OCI-LY7 (cell line): Measurements from ENCODE around the gene PRRX1. TPM values are rescaled to one million over a fixed set of nuclear protein-coding genes. Genes with fewer than 3 reads are reported as not detected.

Source experiments
- BruUV-seq: library from RNA; stranded (reverse); fragments of 400-500 nt; replicated peaks from 2 replicates; lab custom pipeline; 2021; lab: Mats Ljungman, UMichigan
- CTCF ChIA-PET: fragments of 300-600 bp; sonication (Branson Sonifier 250); formaldehyde crosslinking; loops from one replicate; lab custom pipeline; 2022; ENCODE audit warnings: antibody characterized with exemption; ENCODE audit not compliant: unreplicated experiment; lab: Charles Lee
- POLR2A ChIA-PET: fragments of 300-600 bp; sonication (Branson Sonifier 250); formaldehyde crosslinking; loops from one replicate; lab custom pipeline; 2022; ENCODE audit warnings: antibody characterized with exemption; lab: Charles Lee
- DNase-seq: peaks from one replicate; pipeline ENCODE4 v3.0.0-alpha.2; 2015; ENCODE audit warnings: low spot score
- H2AFZ ChIP-seq: fragments of 200-600 bp; sonication (generic), shearing (Covaris generic); 2 replicates; pipeline ENCODE4 v1.6.1; 2014; ENCODE audit warnings: mild to moderate bottlenecking, antibody characterized with exemption, low read length, moderate library complexity
- H3K27ac ChIP-seq: fragments of 200-600 bp; sonication (generic); 2 replicates; pipeline ENCODE4 v1.5.1; 2014; ENCODE audit warnings: mixed run types, low read depth, mild to moderate bottlenecking, moderate library complexity, low read length, inconsistent platforms; ENCODE audit not compliant: poor library complexity, severe bottlenecking
- H3K36me3 ChIP-seq: fragments of 200-600 bp; sonication (generic); 2 replicates; pipeline ENCODE4 v1.6.1; 2014; ENCODE audit warnings: mild to moderate bottlenecking, antibody characterized with exemption, low read length, moderate library complexity, mixed read lengths; ENCODE audit not compliant: insufficient read depth
- H3K4me1 ChIP-seq: fragments of 200-600 bp; sonication (generic); 2 replicates; pipeline ENCODE4 v1.5.1; 2014; ENCODE audit warnings: mild to moderate bottlenecking, low read length; ENCODE audit not compliant: insufficient read depth, poor library complexity, severe bottlenecking
- H3K4me2 ChIP-seq: fragments of 200-600 bp; sonication (generic); 2 replicates; pipeline ENCODE4 v1.6.1; 2014; ENCODE audit warnings: mild to moderate bottlenecking, low read length
- H3K4me3 ChIP-seq: fragments of 200-600 bp; sonication (generic); 2 replicates; pipeline ENCODE4 v1.5.1; 2014; ENCODE audit warnings: mild to moderate bottlenecking, low read depth, low read length; ENCODE audit not compliant: poor library complexity, severe bottlenecking
- H3K79me2 ChIP-seq: fragments of 200-600 bp; sonication (generic); 2 replicates; pipeline ENCODE4 v1.6.1; 2016; ENCODE audit warnings: low read depth, mild to moderate bottlenecking, low read length, moderate library complexity, mixed read lengths; ENCODE audit not compliant: insufficient read depth
- H3K9me2 ChIP-seq: fragments of 200-600 bp; sonication (generic); 2 replicates; pipeline ENCODE4 v1.6.1; 2016; ENCODE audit warnings: mild to moderate bottlenecking, low read length, mixed read lengths; ENCODE audit not compliant: insufficient read depth
- H3K9me3 ChIP-seq: fragments of 200-600 bp; sonication (generic); 2 replicates; pipeline ENCODE4 v1.6.1; 2014; ENCODE audit warnings: mild to moderate bottlenecking, mixed run types, low read length, mixed read lengths
- H4K20me1 ChIP-seq: fragments of 200-600 bp; sonication (generic); 2 replicates; pipeline ENCODE4 v1.6.1; 2014; ENCODE audit warnings: mild to moderate bottlenecking, antibody characterized with exemption, low read length, moderate library complexity, mixed read lengths; ENCODE audit not compliant: insufficient read depth
- CTCF ChIP-seq: fragments of 200-600 bp; sonication (generic); conservative IDR thresholded peaks from 2 replicates; pipeline ENCODE4 v1.5.1; 2014; ENCODE audit warnings: mild to moderate bottlenecking, antibody characterized with exemption, low read length, moderate library complexity, mixed read lengths
- EZH2phosphoT487 ChIP-seq: fragments of 200-600 bp; sonication (generic); IDR thresholded peaks from 2 replicates; pipeline ENCODE4 v1.6.1; 2018; ENCODE audit warnings: low read depth, borderline replicate concordance, mild to moderate bottlenecking, mixed run types, antibody characterized with exemption, low read length, moderate library complexity, mixed read lengths
- intact Hi-C: fragments of 100-400 bp; cut with micrococcal nuclease; formaldehyde crosslinking; loops from one replicate; pipeline ENCODE4 v1.10.0; 2022; ENCODE audit not compliant: unreplicated experiment
- total RNA-seq, 2 experiments: library from RNA; depleted of rRNA in 1 of 2; stranded (reverse); fragments of >200 nt in 1 of 2; shearing (Covaris generic) in 1 of 2; gene quantifications; 2 replicates each; pipeline ENCODE4 v1.2.3, GENCODE V29; 2014 to 2022

Gene PRRX1
- total RNA-seq, 2 experiments from 2014 or later, result not detected

GRCh38 chr1:170685166-170685565, 21.2 kb downstream of the PRRX1 start:
- CTCF ChIA-PET, result no interaction called here
- BruUV-seq, result no TSS peak

DNA sequence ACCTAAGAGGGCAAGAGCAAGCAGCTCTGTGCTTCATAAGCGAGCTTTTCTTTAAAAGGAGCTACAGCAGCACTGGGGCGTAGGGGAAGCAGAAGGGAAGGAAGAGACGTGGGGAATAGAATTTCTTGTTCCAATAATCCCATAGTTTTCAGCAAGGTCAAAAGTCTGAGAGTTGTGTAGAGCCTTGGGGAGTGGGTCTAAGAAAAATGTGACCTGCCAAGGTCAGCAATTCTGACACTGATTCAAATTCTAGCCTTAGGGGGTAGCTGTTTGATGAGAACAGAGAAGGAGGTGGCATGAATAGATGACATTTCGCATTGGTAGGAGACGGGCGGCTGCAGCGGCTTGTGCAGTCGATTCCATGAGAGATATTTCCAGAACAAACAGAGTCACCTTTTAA, 22.4 kb downstream of the PRRX1 start:
- Histone ChIP-seq H3K9me2 (no peaks in the 10 kb centered on the region), H3K27ac (no peak overlapping the region), H3K4me2 (no peak overlapping the region), H3K4me1 (no peaks in the 10 kb centered on the region), H3K9me3 (no peaks in the 10 kb centered on the region), H3K36me3 (no peaks in the 10 kb centered on the region), H3K79me2 (no peaks in the 10 kb centered on the region), H4K20me1 (no peaks in the 10 kb centered on the region), H3K4me3 (no peak overlapping the region), H2AFZ (no peak overlapping the region)
- intact Hi-C loops, result loop anchor here (10.0 kb wide), 2 partner anchors 539 to 629 kb away; partner anchors contain the start of gene FMO4
- no TSS peak for BruUV-seq
- no peak for TF ChIP-seq CTCF
- ChIA-PET POLR2A (interaction anchor here (0.5 to 0.7 kb wide), 3 partner anchors 272 to 664 kb away, joined by 4 to 5 read pairs (median 4); no protein-coding TSS in a partner anchor), CTCF (no interaction called here)
- DNase-seq, result no peak

More at GRCh38 chr1:170685166-170685565, 21.2 kb downstream of the PRRX1 start:
- intact Hi-C loops, result loop anchor here (10.0 kb wide), 2 partner anchors 540 to 630 kb away; partner anchors contain the start of gene FMO4
- no peaks in the 10 kb centered on the region for H3K9me3 ChIP-seq
- no peak overlapping the region for H3K4me2 ChIP-seq
- H3K4me1 ChIP-seq, result no peaks in the 10 kb centered on the region
- no peaks in the 10 kb centered on the region for H3K79me2 ChIP-seq
- H3K36me3 ChIP-seq, result no peaks in the 10 kb centered on the region
- POLR2A ChIA-PET, result interaction anchor here (1.0 kb wide), 1 partner anchor 43 kb away, joined by 3 read pairs; no protein-coding TSS in a partner anchor
- H2AFZ ChIP-seq, result no peak overlapping the region
- no peak overlapping the region for H3K27ac ChIP-seq
- DNase-seq, result no peak
- no peaks in the 10 kb centered on the region for H4K20me1 ChIP-seq
- TF ChIP-seq EZH2phosphoT487 (no peak), CTCF (no peak)
- H3K9me2 ChIP-seq, result no peaks in the 10 kb centered on the region
- H3K4me3 ChIP-seq, result no peak overlapping the region

DNA sequence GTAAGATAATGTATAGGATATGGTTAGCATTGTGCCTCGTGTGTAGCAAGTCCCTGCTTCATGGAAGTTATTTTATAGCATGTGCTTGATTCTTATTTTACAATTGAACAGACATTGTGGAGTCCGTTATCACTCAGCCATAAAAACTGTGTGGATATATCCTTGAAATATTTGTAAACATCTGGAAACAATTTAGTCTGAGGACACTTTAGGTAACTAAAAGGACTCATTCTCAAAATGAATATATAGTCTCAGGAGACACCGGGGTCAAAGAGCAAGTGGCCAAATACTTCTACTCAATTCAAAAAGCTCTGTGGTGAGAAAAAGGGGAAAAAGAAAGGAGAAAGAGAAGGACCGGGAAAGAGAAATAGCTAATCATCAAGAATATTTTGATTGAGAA, 23.7 kb downstream of the PRRX1 start:
- Histone ChIP-seq H3K4me3 (no peak overlapping the region), H3K9me3 (no peaks in the 10 kb centered on the region), H3K36me3 (no peaks in the 10 kb centered on the region), H3K4me1 (no peaks in the 10 kb centered on the region), H3K27ac (no peak overlapping the region), H4K20me1 (no peaks in the 10 kb centered on the region), H3K79me2 (no peaks in the 10 kb centered on the region), H3K4me2 (no peak overlapping the region), H3K9me2 (no peaks in the 10 kb centered on the region), H2AFZ (no peak overlapping the region)
- intact Hi-C loops, result loop anchor here (10.0 kb wide), 2 partner anchors 537 to 627 kb away; partner anchors contain the start of gene FMO4
- CTCF ChIA-PET, result no interaction called here
- no peak for DNase-seq
- POLR2A ChIA-PET, result interaction anchor here (2.1 kb wide), 1 partner anchor 12 kb away, joined by 4 read pairs; no protein-coding TSS in a partner anchor
- no peak for TF ChIP-seq CTCF
- no TSS peak for BruUV-seq
